Fibroblast of pulmonary artery (primary cell): ENCODE measurements around the gene TP53BP2.
"Not testable (repeated sequence)": the region's sequence is repeated elsewhere in the genome, so short reads cannot be mapped to it uniquely, and the experiment has no call there.

Experiments
- DNase-seq: peaks from one replicate; pipeline ENCODE4 v3.0.0-alpha.2; 2010; ENCODE audit warnings: low read depth
- H3K4me3 ChIP-seq: replicated peaks from 2 replicates; pipeline ENCODE4 v1.5.1; 2011; ENCODE audit warnings: low read depth, mild to moderate bottlenecking, control low read depth, low read length, moderate library complexity
- CTCF ChIP-seq: IDR thresholded peaks from 2 replicates; pipeline ENCODE4 v1.5.1; 2011; ENCODE audit warnings: mild to moderate bottlenecking, control low read depth, low read length, inconsistent platforms; ENCODE audit errors: missing control alignments

TP53BP2 gene

GRCh38 chr1:223820971-223821370, 24.8 kb downstream of the TP53BP2 start:
- DNase-seq, result no peak
- no peak overlapping the region for H3K4me3 ChIP-seq

GRCh38 chr1:223820515-223820858, 25.3 kb downstream of the TP53BP2 start:
- no peak for TF ChIP-seq CTCF
- no peak overlapping the region for H3K4me3 ChIP-seq
- no peak for DNase-seq

More at GRCh38 chr1:223820971-223821370, 24.8 kb downstream of the TP53BP2 start:
- TF ChIP-seq CTCF, result no peak

- no peak for TF ChIP-seq CTCF
- DNase-seq, result peak; percentile 87
- no peak overlapping the region for H3K4me3 ChIP-seq
These were observed 25.8 kb downstream of the TP53BP2 start for GRCh38 chr1:223819730-223820514.

- DNase-seq, H3K4me3 ChIP-seq: not testable (repeated sequence)
These were observed 28.5 kb downstream of the TP53BP2 start for GRCh38 chr1:223817265-223817664.

- TF ChIP-seq CTCF, result no peak
- H3K4me3 ChIP-seq, result no peak overlapping the region
- DNase-seq, result no peak
These were observed 29.9 kb downstream of the TP53BP2 start for GRCh38 chr1:223815865-223816264.

GRCh38 chr1:223815020-223815853, 30.5 kb downstream of the TP53BP2 start:
- TF ChIP-seq CTCF, result no peak
- no peak overlapping the region for H3K4me3 ChIP-seq

GRCh38 chr1:223813645-223814044, 32.1 kb downstream of the TP53BP2 start:
- no peak for TF ChIP-seq CTCF
- H3K4me3 ChIP-seq, result no peak overlapping the region
- DNase-seq, result no peak

More at GRCh38 chr1:223815020-223815853, 30.5 kb downstream of the TP53BP2 start:
- no peak for DNase-seq
